ENCODE measurements around the gene PI16.

DNA sequence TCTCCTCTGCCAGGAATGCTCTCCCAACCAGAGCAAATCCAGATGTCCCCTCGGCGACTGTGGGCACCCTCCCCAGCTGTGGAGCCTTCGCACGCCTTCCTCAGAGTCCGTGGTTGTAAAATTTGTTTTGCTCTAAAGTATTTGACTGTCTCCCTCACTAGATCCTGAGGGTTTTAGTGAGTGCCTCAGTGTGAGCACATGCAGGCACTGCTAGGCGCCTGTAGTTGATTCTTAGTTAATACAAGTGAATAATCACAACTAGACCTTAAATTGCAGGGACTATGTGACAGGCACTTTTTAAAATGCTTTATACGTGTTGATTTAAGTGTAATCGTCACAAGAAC, 32.1 kb downstream of the PI16 start:
- TF ChIP-seq, protein P1, sequence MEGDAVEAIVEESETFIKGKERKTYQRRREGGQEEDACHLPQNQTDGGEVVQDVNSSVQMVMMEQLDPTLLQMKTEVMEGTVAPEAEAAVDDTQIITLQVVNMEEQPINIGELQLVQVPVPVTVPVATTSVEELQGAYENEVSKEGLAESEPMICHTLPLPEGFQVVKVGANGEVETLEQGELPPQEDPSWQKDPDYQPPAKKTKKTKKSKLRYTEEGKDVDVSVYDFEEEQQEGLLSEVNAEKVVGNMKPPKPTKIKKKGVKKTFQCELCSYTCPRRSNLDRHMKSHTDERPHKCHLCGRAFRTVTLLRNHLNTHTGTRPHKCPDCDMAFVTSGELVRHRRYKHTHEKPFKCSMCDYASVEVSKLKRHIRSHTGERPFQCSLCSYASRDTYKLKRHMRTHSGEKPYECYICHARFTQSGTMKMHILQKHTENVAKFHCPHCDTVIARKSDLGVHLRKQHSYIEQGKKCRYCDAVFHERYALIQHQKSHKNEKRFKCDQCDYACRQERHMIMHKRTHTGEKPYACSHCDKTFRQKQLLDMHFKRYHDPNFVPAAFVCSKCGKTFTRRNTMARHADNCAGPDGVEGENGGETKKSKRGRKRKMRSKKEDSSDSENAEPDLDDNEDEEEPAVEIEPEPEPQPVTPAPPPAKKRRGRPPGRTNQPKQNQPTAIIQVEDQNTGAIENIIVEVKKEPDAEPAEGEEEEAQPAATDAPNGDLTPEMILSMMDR (conservative IDR thresholded peaks at IDR 0.05; ENCODE audit: low read length) = no peak
- no peak for TF ChIP-seq EZH2phosphoT487 (IDR thresholded peaks at IDR 0.05; ENCODE audit: borderline replicate concordance, low read depth, low read length)

Measured in OCI-LY7 (cell line).